ENCODE data around the gene ZNF483.

GRCh38 chr9:111572950-111573604 lies 48.1 kb downstream of the ZNF483 start:
- TF ChIP-seq GATA3 (IDR thresholded peaks at IDR 0.05; ENCODE audit: low read depth, low read length) (no peak), GATA2 (IDR thresholded peaks at IDR 0.05; ENCODE audit: low read depth, low read length) (no peak)
